Esophagus squamous epithelium (tissue), 5 donors: Measurements from ENCODE around the gene DNAH9. TPM values are rescaled to one million over a fixed set of nuclear protein-coding genes. Genes with fewer than 3 reads are reported as not detected.

Source experiments
- DNase-seq: peaks from one replicate; lab custom pipeline; 2025; lab: John Stamatoyannopoulos, UW
- H3K27ac ChIP-seq, 4 donors: fragments of 200-600 bp; sonication (generic); one replicate each; pipeline ENCODE4 v1.5.1; 2016 to 2019; ENCODE audit warnings: mild to moderate bottlenecking in 1 of 4
- H3K27me3 ChIP-seq, 4 donors: fragments of 200-600 bp; sonication (generic); 1 replicate in 3 of 4; 2 replicates in 1 of 4; pipeline versions ENCODE4 v1.5.1 to v1.6.0; 2017 to 2021; ENCODE audit warnings: antibody characterized with exemption in 1 of 4
- H3K36me3 ChIP-seq, 3 donors: fragments of 200-600 bp; sonication (generic); one replicate each; pipeline ENCODE4 v1.5.1; 2016 to 2019
- H3K4me1 ChIP-seq, 3 donors: fragments of 200-600 bp; sonication (generic); one replicate each; pipeline ENCODE4 v1.5.1; 2017 to 2019
- H3K4me3 ChIP-seq, 4 donors: fragments of 200-600 bp; sonication (generic); 1 replicate in 3 of 4; 2 replicates in 1 of 4; pipeline ENCODE4 v1.5.1; 2016 to 2019; ENCODE audit warnings: mild to moderate bottlenecking in 2 of 4, moderate library complexity in 1 of 4
- H3K9me3 ChIP-seq, 3 donors: fragments of 200-600 bp; sonication (generic); one replicate each; pipeline ENCODE4 v1.5.1; 2016 to 2019
- POLR2A ChIP-seq, 4 donors: fragments of 450-650 bp; IDR thresholded peaks; one replicate each; pipeline ENCODE4 v1.6.1; 2017; ENCODE audit warnings: antibody characterized with exemption in 4 of 4, mild to moderate bottlenecking in 4 of 4, moderate library complexity in 3 of 4
- WGBS, 2 donors: methylation state at CpG; one replicate each; pipeline ENCODE4 v1.1.5; 2018; 5-methylcytosine and 5-hydroxymethylcytosine counted together
- intact Hi-C: fragments of 100-400 bp; cut with DNase I; formaldehyde crosslinking; loops from one replicate; pipeline ENCODE4 v1.15.0; 2022
- total RNA-seq, 4 donors: library from RNA; depleted of rRNA; stranded (reverse); fragments of >200 nt; gene quantifications; one replicate each; pipeline ENCODE4 v1.1.0, GENCODE V29; 2016
- TF ChIP-seq, protein P1 (sequence below), 6 experiments: fragments of 450-650 bp in 4 of 6; fragments of 200-600 bp in 2 of 6; sonication (generic) in 2 of 6; IDR thresholded peaks; one replicate each; pipeline ENCODE4 v1.5.1; 2016 to 2019; ENCODE audit warnings: antibody characterized with exemption in 6 of 6, mild to moderate bottlenecking in 4 of 6, moderate library complexity in 4 of 6
- donor health status: DM: yes; HTN: yes; CAD: no.

Gene DNAH9
- total RNA-seq, 4 donors from 2014 or later = 0.18 to 0.61 (median 0.29) TPM

DNA sequence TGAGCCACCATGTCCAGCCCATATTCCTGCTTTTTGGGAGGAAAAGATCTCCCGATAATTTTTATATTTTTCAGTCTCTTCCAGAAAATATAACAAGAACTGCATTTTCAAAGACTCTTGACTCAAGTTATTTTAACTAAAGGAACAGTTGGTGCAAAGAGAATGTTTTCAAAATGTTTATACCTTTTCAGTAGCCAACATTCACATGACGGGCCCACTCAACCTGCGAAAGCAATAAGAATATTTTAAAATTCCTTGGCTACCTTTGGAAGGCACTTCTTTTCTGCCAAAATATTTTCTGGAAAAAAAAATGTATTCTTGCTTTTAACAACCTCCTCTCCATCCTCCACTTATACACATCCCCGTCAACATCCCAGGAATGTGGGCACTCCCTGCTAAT is 258.7 kb downstream of the DNAH9 start:
- TF ChIP-seq POLR2A (IDR thresholded peaks at IDR 0.05) = no peak
- TF ChIP-seq, protein P1, sequence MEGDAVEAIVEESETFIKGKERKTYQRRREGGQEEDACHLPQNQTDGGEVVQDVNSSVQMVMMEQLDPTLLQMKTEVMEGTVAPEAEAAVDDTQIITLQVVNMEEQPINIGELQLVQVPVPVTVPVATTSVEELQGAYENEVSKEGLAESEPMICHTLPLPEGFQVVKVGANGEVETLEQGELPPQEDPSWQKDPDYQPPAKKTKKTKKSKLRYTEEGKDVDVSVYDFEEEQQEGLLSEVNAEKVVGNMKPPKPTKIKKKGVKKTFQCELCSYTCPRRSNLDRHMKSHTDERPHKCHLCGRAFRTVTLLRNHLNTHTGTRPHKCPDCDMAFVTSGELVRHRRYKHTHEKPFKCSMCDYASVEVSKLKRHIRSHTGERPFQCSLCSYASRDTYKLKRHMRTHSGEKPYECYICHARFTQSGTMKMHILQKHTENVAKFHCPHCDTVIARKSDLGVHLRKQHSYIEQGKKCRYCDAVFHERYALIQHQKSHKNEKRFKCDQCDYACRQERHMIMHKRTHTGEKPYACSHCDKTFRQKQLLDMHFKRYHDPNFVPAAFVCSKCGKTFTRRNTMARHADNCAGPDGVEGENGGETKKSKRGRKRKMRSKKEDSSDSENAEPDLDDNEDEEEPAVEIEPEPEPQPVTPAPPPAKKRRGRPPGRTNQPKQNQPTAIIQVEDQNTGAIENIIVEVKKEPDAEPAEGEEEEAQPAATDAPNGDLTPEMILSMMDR (IDR thresholded peaks at IDR 0.05) = no peak
- H3K4me3 ChIP-seq = no peak overlapping the region
- intact Hi-C loops = no loop called here
- H3K27me3 ChIP-seq = no peaks in the 10 kb centered on the region
- H3K36me3 ChIP-seq = no peaks in the 10 kb centered on the region
- no peak for DNase-seq
- H3K4me1 ChIP-seq = peaks cover 6 to 24% (median 18%) of the 10 kb centered on the region in 3 donors
- H3K27ac ChIP-seq = no peak overlapping the region
- WGBS, 2 donors = 91 to 95% methylated on average over 4 of the region's 4 CpGs
- no peaks in the 10 kb centered on the region for H3K9me3 ChIP-seq

DNA sequence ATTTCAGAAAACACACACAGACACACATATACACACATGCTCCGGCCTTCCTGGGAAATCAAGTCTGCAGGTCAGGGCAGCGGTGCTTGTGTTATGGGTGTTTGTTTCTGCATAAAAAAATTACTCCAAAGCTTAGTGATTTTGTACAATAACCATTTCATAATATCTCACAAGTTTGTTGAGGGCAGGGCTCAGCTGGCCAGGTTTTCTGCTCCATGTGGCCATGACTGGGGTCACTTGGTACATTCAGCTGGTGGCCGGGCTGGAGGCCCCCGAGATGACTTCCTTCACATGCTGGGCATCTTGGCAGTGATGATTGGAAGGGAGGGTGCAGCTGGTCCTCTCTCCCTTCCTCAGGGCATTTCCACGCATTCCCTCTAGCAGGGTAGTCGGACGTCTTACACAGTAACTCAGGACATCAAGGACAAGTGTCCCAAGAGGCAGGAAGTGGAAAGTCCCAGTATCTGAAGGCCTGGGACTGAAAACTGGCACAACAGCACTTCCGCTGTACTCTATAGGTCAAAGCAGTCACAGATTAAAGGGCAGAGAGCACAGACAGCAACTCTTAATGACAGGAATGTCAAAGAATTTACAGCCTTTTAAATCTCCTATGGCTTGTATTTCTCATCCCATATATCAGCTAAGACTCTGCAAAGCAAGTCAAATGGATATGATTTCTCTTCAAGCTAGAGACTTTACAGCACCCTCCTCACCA is 271.6 kb downstream of the DNAH9 start:
- Histone ChIP-seq H3K9me3 (peaks cover 0 to 7% (median 0%) of the 10 kb centered on the region in 3 donors), H3K36me3 (no peaks in the 10 kb centered on the region), H3K27me3 (no peaks in the 10 kb centered on the region), H3K27ac (no peak overlapping the region), H3K4me1 (no peaks in the 10 kb centered on the region), H3K4me3 (no peak overlapping the region)
- 85 to 89% methylated on average over 5 to 8 of the region's 8 CpGs for WGBS, 2 donors
- intact Hi-C loops = no loop called here
- TF ChIP-seq, protein P1 (IDR thresholded peaks at IDR 0.05) = no peak
- TF ChIP-seq POLR2A (IDR thresholded peaks at IDR 0.05) = no peak
- no peak for DNase-seq

DNA sequence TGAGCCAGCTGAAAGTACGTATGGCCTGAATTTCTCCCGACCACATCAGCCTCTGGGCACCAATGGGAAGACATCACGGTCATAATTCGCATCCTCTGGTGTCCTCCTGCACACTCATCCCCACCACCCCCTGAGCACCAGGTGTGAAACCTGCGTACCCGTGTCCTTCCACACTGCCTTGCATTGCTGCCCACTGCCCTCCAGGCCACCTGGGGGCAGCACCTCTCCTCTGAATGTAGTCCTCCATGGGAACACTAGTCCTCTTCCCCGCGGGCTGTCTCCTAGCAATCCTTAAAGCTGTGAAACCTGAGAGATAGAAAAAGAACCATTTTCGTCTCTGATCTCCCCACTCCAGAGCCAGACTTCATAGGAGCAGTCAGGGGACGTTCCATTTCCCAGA is 273.5 kb downstream of the DNAH9 start:
- Histone ChIP-seq H3K4me3 (no peak overlapping the region), H3K36me3 (no peaks in the 10 kb centered on the region), H3K27me3 (no peaks in the 10 kb centered on the region), H3K9me3 (peaks cover 0 to 7% (median 0%) of the 10 kb centered on the region in 3 donors), H3K4me1 (no peaks in the 10 kb centered on the region), H3K27ac (no peak overlapping the region)
- 70 to 74% methylated on average over 4 to 7 of the region's 10 CpGs for WGBS, 2 donors
- intact Hi-C loops = no loop called here
- no peak for DNase-seq
- TF ChIP-seq, protein P1 (IDR thresholded peaks at IDR 0.05) = no peak
- no peak for TF ChIP-seq POLR2A (IDR thresholded peaks at IDR 0.05)

DNA sequence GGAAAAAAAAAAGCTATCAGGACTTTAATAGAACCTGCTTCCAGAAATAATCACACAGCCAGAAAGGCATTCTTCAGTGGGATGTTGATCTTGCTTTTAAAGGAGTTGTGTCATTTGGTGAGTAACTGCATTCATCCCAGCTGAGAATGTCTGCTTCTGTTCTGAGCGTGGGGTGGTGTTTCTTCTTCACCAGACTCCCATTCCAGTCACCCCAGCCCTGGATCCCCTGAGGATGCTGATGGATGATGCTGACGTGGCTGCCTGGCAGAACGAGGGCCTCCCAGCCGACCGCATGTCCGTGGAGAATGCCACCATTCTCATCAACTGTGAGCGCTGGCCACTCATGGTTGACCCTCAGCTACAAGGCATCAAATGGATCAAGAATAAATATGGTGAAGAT is 276.5 kb downstream of the DNAH9 start:
- H3K4me3 ChIP-seq = no peak overlapping the region
- intact Hi-C loops = no loop called here
- WGBS, 2 donors = 66 to 71% methylated on average over 5 of the region's 7 CpGs
- no peaks in the 10 kb centered on the region for H3K36me3 ChIP-seq
- peaks cover 0 to 2% (median 0%) of the 10 kb centered on the region in 3 donors for H3K9me3 ChIP-seq
- no peak for DNase-seq
- H3K27me3 ChIP-seq = no peaks in the 10 kb centered on the region
- no peak overlapping the region for H3K27ac ChIP-seq
- TF ChIP-seq, protein P1 (IDR thresholded peaks at IDR 0.05) = no peak
- no peak for TF ChIP-seq POLR2A (IDR thresholded peaks at IDR 0.05)
- no peaks in the 10 kb centered on the region for H3K4me1 ChIP-seq

DNA sequence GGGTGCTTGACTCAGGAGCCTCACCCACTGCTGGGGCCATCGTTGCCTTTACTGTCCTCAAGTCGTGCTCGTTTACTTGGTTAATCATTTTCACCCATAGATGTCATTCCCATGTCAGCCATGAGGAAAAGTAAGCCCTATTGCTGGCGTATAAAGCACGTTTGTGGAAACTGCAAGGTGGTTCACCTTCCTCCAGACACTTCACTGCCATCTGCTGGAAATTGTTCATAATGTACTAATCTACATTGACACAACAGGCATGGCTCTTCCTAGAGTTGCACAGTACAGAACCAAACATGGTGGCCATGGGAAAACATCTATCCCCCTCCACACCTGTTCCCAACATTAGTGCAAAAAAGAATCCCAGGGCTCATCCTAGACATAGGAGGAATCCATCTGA is 282.4 kb downstream of the DNAH9 start:
- DNase-seq = no peak
- WGBS, 2 donors = 5 to 45% methylated on average over 5 of the region's 5 CpGs
- Histone ChIP-seq H3K4me3 (no peak overlapping the region), H3K36me3 (no peaks in the 10 kb centered on the region), H3K27me3 (no peaks in the 10 kb centered on the region), H3K27ac (no peak overlapping the region), H3K9me3 (no peaks in the 10 kb centered on the region), H3K4me1 (peaks cover 0 to 5% (median 0%) of the 10 kb centered on the region in 3 donors)
- intact Hi-C loops = no loop called here
- TF ChIP-seq, protein P1 (IDR thresholded peaks at IDR 0.05) = peak in 5 of 6 experiments; percentile 29 to 72 (median 46)
- no peak for TF ChIP-seq POLR2A (IDR thresholded peaks at IDR 0.05)
